GM12873 (cell line): Measurements from ENCODE around the gene PPM1B.

Source experiments
- TF ChIP-seq, protein P1 (sequence below): IDR thresholded peaks from 2 replicates; pipeline ENCODE4 v1.5.1; 2012; ENCODE audit warnings: low read depth, mild to moderate bottlenecking, moderate library complexity, low read length, control low read depth; ENCODE audit not compliant: insufficient read depth; ENCODE audit errors: missing control alignments

Gene PPM1B

DNA sequence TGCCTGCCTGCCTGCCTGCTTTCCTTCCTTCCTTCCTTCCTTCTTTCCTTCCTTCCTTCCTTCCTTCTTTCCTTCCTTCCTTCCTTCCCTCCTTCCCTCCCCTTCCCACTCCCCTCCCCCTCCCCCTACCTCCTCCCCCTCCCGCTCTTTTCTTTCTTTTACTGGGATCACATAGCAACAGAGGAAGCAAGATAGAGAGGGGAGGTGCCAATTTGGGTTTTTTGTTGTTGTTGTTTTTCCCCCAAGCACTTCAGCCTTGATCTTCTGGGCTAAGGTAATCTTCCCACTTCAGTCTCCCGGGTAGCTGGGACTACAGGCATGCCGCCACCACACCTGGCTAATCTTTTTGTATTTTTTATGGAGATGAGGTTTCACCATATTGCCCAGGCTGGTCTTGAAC is 20.0 kb downstream of the PPM1B start:
- TF ChIP-seq, protein P1, sequence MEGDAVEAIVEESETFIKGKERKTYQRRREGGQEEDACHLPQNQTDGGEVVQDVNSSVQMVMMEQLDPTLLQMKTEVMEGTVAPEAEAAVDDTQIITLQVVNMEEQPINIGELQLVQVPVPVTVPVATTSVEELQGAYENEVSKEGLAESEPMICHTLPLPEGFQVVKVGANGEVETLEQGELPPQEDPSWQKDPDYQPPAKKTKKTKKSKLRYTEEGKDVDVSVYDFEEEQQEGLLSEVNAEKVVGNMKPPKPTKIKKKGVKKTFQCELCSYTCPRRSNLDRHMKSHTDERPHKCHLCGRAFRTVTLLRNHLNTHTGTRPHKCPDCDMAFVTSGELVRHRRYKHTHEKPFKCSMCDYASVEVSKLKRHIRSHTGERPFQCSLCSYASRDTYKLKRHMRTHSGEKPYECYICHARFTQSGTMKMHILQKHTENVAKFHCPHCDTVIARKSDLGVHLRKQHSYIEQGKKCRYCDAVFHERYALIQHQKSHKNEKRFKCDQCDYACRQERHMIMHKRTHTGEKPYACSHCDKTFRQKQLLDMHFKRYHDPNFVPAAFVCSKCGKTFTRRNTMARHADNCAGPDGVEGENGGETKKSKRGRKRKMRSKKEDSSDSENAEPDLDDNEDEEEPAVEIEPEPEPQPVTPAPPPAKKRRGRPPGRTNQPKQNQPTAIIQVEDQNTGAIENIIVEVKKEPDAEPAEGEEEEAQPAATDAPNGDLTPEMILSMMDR, result no peak

DNA sequence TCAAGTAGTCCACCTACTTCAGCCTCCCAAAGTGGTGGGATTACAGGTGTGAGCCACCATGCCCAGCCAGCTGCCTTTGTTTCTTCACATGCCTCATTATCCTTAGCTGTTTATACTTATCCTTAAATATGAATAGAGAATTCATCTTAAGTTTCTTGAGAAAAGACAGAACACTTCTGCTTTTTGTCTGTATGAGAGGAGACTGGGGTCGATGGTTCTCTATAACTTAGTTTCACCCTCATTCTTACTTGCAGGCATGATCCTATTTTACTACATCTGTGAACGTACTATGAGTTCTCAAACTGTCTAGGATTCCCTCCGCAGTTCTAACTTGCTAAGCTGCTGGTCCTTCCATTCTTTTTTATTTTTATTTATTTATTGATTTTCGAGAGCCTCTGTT is 20.4 kb downstream of the PPM1B start:
- TF ChIP-seq, protein P1, result no peak

DNA sequence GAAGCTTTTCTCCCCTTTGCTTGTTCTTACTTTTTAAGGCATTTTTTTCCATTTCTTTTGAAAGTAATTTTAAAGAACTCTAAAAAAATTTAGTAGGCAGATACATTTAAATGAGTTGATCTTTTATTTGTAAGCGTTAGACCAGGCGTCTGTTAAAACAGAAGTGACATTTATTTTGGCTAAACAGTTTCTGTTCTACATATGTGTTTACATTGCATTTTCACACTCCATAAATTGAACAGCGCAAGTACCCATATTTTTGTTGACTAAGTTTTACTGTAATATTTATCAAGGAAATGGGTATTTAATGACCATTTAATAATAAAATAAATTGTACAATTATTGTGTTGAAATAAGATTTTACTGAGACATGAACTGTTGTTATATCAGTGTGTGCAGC is 21.9 kb downstream of the PPM1B start:
- TF ChIP-seq, protein P1, result no peak

DNA sequence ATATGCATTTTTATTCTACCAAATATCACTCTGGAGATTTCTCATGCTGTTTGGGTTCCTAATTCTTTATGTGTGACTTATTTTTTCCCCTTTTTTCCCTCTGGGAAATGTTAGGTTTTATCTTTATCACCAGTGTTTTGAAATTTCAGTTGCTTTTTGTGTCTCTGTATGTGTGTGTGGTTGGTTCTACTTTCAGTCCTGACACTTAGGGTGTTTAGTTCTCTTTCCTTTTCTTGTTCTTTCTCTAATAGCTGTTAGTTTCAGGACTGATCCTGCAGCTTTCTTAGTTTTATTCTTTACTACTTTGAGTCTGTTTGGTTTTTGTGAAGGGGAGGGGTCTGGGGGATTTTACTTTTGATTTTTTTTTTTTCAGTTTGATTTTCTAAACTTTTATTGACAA is 23.1 kb downstream of the PPM1B start:
- TF ChIP-seq, protein P1, result no peak

DNA sequence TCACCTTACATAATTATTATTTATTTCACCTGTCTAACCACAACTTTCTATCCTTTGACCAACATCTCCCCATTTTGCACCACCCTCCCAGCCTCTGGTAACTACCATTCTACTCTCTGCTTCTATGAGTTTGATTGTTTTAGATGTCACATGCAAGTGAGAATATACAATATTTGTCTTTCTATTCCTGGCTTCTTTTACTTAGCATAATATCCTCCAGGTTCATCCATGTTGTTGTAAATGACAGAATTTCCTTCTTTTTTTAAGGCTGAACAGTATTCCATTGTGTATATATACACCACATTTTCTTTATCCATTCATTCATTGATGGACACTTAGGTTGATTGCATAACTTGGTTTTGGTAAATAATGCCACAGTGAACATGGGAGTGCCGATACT is 24.0 kb downstream of the PPM1B start:
- TF ChIP-seq, protein P1, result no peak

DNA sequence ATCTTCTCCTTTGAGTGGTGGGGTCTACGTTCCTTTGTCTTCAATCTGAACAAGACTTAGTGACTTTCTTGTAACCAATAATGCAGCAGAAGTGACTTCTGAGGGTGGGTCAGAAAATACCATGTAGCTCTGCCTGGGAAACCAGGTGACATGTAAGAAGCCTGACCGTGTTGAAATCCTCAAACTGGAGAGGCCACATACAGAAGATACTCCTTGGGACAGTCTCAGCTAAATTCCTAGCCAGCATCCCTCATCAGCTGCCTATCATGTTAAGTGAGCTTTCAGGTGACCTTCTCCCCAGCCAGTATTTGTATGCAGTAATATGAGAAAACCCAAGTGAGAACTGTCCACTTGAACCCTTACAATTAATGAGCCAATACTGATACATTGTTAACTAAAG is 27.0 kb downstream of the PPM1B start:
- TF ChIP-seq, protein P1, result no peak

DNA sequence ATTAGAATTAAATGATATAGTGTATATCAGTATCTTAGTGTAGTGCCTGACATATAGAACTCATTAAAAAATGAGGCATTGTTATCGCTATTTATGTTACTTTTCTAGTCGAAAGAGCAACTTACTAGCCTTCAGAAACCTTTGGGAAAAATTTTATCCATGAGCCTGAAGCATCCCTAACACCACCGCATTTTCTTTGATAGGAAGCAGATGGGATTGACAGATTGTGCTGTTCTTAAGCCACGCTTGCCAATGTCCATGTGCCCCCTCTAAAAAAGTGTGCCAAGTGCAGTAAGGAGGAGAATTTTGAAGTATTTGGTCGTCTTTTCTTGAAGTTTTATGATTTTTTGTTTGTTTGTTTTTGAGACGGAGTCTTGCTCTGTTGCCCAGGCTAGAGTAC is 29.1 kb downstream of the PPM1B start:
- TF ChIP-seq, protein P1, result no peak
